ENCODE measurements around the gene INPP5F.

DNA sequence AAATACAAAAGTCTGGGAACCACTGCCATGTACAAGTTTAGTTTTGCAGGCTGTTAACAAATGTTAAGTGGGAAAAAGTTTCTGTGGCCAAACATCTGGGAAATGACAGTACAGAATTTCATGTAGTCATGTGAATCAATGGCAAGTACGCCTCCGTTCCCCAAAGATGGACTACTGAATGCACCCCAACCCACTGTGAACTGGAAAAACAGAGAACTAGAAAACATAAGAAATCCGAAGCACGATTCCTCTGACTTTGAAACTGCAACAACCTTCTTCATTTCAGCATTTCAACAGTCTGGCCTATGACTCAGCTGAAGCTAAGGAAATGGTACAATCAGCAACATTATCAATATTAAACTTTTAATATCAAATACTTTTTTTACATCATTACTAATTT, 105.0 kb downstream of the INPP5F start:
- TF ChIP-seq, protein P1, sequence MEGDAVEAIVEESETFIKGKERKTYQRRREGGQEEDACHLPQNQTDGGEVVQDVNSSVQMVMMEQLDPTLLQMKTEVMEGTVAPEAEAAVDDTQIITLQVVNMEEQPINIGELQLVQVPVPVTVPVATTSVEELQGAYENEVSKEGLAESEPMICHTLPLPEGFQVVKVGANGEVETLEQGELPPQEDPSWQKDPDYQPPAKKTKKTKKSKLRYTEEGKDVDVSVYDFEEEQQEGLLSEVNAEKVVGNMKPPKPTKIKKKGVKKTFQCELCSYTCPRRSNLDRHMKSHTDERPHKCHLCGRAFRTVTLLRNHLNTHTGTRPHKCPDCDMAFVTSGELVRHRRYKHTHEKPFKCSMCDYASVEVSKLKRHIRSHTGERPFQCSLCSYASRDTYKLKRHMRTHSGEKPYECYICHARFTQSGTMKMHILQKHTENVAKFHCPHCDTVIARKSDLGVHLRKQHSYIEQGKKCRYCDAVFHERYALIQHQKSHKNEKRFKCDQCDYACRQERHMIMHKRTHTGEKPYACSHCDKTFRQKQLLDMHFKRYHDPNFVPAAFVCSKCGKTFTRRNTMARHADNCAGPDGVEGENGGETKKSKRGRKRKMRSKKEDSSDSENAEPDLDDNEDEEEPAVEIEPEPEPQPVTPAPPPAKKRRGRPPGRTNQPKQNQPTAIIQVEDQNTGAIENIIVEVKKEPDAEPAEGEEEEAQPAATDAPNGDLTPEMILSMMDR (IDR thresholded peaks at IDR 0.05), result no peak
- TF ChIP-seq EZH2 (IDR thresholded peaks at IDR 0.05; ENCODE audit: borderline replicate concordance, insufficient read depth, low read depth, low read length, poor library complexity, severe bottlenecking), result no peak

Data from B cell (primary cell).